HG02623 (cell line): ENCODE data around the gene ADPRHL1.
"Not testable (repeated sequence)": the region's sequence is repeated elsewhere in the genome, so short reads cannot be mapped to it uniquely, and the experiment has no call there.

ENCODE experiments used
- ATAC-seq: cut with Tn5 transposase; IDR thresholded peaks from one replicate; pipeline ENCODE4 v1.9.1; 2021; ENCODE audit warnings: moderate library complexity; ENCODE audit not compliant: unreplicated experiment

The ADPRHL1 gene

DNA sequence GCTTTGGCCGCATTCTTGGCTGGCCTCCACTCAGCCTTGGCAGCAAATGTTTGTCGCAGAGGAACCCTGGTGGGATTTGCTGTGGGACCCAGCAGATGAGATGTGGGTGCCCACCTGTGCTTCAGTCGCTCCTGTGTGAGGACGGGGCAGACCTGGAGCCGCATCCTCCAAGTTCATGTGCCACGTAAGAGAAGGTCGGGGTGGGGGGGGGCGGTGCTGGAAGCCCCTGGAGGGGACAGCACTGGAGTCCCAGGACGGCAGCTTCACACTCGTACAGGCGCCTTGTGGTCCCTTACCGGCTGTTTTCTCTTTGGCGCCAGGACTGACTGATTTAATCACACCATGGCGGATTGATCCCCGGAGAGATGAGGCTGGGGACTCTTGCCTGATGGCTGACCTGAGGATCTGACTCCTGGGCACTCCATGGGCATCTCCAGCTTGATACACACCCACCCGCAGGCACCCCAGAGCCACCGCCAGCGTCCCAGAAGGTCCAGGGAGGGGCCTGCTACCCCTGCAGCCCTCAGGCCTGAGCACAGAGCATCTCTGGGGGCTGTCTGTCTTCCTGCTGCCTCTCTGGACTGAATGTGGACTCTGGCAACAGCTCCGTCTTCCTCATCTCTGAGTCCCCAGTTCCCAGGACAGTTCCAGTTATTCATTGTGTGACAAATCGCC, 79.3 kb downstream of the ADPRHL1 start:
- ATAC-seq, result no peak

DNA sequence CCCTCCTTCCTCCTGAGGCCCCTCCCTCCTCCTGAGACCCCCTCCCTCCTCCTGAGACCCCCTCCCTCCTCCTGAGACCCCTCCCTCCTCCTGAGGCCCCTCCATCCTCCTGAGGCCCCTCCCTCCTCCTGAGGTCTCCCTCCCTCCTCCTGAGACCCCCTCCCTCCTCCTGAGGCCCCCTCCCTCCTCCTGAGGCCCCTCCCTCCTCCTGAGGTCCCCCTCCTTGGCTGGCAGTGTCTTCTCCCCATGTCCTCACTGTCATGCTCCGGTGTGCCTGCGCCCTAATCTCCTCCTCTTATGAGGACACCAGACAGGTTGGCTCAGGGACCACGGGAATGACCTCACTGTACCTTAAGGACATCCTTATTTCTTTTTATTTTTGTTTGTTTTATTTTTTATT, 81.6 kb downstream of the ADPRHL1 start:
- ATAC-seq, result not testable (repeated sequence)

DNA sequence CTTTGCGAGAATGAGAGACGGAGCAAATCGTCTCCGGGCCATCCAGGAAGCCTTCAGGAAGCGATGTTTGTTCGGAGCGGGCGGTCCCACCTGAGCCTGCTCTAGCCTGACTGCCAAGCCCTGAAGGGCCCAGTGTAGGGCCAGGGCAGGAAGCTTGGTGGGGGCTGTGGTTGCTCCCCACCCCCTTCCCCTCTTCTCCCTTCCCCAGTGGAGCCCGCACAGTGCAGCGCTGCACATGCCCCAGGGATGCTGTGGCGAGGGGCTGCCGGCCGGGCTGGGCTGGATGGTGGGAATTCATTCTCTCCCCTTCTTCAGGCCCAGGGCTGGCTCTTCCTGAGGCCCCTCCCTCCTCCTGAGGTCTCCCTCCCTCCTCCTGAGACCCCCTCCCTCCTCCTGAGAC, 82.2 kb downstream of the ADPRHL1 start:
- no peak for ATAC-seq

DNA sequence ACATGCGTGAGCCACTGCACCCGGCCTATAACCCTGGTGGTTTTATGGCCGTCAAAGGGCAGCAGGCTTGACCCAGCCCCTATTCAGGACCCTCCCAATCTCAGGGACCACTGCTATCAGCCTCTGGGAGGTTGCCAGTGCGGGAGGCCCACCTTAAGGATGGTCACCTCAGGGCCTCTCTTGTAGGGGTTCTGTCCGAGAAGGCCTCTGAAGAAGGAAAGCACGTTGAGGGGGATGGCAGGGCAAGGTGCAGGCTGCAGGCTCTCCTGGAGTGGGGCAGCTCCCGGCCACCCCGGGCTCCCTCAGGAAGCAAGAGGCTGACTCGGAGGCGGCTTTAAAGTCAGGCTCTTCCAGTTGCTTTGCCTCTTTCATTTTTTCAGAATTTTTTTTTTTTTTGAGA, 83.4 kb downstream of the ADPRHL1 start:
- ATAC-seq, result no peak

DNA sequence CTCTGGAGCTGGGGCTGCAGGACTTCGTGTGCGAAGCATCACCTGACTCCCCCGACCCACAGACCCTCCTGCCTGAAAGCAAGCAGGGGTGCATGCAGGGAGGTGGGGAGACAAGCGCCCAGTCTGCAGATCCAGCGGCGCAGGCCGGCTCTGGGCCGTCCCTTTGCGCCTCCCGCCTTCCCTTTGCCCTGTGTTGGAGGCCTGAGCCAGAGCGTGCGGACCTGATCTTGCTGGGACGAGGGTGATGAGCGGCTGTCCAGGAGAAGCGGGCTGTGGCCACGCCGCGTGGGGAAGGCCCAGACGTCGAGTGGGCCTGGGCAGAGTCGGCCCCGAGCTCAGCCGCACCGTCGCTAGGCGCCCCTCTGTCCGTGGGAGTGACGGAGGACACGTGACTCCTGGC, 84.1 kb downstream of the ADPRHL1 start:
- no peak for ATAC-seq

DNA sequence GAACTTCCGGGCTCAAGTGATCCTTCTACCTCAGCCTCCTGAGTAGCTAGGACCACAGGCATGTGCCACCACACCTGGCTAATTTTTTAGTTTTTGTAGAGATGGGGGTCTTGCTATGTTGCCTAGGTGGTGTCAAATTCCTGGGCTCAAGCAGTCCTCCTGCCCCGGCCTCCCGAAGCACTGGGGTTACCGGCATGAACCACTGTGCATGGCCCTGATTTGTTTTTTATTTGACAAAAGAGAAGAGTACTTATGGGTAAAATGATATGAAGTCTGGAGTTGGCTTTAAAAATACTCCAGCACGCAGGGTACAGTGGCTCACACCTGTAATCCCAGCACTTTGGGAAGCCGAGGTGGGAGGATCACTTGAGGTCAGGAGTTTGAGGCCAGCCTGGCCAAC, 84.9 kb downstream of the ADPRHL1 start:
- not testable (repeated sequence) for ATAC-seq

DNA sequence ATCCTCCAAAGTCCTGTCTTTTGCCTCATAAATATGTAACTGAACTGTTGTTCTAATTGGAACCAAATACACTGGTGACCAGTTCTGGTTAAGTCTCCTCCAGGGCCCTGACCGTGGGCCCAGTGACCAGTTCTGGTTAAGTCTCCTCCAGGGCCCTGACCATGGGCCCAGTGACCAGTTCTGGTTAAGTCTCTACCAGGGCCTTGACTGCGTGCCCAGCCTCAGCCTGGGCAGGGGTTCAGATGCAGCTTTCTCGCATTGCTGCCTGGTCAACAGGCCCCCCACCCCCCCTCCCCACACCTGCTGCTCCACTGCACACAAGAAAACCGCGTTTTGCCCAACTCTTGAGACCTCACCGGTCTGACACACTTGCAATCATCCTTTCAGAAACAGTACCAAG, 85.5 kb downstream of the ADPRHL1 start:
- ATAC-seq, result no peak

DNA sequence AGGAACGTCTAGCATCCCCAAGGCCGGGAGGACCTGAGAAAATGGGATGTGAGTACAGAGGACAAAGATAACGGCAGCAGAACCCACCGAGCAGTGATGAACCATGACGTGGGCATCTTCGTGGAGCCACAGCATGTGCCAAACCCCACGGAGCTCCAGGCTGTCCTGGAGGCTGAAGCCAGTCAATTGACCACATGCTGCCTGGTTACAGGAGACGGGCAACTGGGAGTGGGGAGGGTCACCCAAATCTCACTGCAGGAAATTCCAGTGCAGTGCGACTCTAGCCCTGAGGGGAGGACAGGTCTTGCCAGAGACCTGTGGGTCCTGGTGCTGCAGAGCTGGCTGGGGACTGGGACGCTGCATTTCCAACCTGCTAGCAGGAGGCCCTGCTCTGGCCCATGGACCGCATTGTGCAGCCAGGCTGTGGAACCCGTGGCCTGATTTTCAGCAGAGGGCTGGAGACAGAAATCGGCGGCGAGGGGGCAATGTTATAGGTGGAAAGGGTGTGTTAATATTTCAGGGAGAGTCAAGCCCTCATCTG, 86.2 kb downstream of the ADPRHL1 start:
- no peak for ATAC-seq

DNA sequence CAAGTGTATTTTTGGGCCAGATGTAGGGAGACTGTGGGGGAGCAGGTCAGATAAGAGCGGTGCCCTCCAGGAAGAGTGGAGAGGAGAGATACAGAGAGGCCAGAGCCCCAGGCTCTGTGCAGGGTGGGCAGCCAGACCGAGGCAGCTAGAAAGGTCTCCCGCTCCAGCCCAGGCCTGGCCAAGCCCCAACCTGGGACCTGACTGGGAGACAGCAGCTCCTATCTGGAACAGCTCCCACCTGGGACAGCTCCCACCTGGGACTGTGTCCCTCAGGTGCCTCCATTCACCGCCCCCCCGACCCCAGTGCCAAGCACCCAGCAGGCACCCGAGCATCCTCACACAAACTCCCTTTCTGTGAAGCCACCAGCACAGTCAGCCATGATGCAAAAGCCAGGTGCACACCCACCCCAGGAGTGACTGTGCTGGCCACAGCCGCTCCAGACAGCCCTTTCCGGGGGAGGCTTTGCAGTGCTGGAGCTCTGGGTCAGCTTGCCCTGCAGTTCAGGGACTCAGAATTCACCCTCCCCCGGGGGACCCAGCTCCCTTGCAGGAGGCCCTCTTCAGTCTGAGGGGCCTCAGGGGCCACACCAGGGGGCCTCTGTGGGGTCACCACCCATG, 87.2 kb downstream of the ADPRHL1 start:
- ATAC-seq, result no peak

DNA sequence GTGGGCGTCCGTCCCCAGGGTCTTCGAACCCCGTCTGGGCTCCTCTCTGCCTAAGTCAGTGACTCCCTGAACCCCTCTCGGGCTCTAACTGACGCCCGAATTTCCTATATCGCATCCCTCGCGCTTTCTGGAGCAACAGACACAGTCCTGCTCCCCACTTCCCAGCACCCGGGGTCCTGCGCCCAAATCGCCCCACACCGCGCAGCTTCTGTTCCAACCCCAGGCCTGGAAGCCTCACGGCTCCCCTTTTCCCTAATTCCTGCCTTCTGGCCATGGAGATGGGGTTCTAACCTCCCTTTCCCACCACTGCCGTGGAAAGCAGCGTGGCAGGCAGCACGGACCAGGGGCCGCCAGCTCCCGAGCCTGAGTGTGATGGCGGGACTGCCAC, 87.7 kb downstream of the ADPRHL1 start:
- no peak for ATAC-seq

DNA sequence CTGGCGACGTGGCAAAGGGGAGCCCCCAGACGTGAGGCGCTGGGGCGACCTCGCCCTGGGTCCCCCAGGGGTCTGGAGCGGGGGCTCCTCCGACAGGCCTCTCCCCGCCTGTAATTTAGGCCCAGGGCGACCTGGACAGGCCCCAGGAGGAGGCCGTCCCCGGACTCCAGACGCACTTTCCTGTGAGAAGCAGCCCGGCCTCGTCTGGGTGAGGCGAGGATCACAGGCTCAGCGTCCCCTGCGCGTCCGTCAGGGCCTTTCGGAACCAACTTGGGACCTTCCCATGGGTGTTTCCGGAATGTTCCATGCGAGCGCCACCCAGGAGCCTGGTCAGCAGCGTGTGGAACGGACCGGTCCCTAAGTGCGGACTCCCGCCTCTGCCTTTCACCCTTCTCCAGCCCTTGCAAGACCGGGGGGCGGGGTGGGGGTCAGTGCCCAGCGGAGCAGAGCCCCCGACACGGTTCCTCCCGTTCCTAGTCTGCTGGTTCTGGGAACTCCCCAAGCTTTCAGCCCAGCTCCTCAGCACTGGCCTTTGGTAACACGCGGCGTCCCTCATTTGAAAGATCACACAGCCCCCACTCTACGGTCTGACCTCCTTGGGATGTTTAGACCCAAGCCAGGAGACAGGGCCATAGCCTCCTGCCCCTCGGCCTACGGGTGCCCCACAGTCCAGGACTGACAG, 88.2 kb downstream of the ADPRHL1 start:
- ATAC-seq, result no peak

DNA sequence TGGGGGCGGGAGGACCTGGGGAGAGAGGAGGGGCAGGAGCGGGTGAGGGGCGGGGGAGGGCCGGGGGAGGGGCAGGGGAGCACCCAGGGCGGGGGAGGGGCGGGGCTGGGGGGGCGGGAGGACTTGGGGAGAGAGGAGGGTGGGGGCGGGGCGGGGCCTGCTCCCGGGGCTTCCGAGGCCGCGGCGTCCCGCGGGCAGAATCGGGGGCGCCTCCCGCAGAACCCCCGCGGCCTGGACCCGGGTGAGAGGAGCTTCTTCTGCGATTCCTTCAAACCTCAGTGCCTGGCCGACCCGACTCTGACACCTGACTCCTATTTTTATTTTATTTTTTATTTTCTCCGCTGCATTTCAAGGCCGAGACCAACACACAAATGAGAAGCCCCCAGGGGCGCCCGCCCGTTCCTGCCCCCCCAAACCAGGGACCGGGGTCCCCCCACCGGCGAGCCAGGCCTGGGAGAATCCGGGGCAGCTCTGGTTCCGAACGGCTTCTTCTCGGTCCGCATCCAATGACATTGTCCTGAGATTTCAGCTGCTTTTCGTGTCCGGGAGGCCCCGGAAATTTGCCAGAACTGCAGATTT, 88.9 kb downstream of the ADPRHL1 start:
- no peak for ATAC-seq

DNA sequence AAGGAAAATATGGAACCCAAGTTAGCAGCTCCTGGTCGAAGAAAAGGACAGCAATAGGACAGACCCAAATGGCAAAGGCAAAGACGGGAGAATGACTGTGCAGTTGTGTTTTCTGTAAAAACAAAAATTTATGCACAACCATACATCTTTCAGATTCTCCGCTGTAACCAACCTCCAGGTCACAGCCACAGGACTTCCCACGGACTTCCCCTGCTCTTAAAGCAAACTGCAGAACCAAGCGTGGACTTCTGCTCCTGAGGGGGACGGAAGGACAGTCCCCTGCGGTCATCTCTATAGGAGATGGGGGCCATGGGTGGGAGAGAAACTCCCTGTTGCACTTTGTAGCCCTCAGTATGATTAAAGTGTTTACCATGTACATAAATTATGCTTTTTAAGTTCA, 91.9 kb downstream of the ADPRHL1 start:
- ATAC-seq, result no peak

DNA sequence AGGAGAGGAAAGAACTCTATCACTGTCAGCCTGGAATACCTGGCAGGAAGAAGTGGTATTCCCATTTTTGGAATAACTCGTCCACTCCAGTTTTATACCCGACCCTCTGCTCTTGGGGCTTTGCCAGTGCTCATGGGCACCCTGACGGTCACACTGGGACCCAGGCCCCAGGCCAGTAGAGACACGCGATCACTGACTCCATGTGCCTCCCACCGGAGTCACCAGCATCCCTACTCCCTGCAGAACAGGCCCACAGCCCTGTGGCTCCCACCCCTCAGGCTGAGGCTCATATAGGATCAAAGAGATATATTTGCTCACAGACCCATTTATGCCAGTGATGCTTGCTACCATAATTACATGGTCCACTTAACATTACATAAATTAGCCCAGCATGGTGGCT, 92.8 kb downstream of the ADPRHL1 start:
- no peak for ATAC-seq

DNA sequence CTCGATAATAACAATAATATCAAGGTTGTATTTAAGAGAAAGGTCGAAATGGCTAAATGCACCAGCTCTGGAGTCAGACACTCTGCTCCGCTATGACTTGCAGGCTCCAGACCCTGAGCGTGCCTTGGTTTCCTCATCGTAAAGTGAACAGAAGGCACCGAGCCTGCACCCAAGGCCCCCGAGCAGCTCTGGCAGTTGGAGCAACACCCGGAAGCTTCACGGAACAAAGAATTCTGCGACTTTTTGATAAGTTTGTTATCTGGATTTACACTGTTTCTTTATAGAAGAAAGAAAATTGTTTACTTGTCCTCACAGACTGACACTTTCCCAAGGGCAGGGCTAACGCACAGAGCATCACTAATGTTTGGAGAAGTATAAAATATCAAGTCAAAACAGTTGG, 93.7 kb downstream of the ADPRHL1 start:
- no peak for ATAC-seq

DNA sequence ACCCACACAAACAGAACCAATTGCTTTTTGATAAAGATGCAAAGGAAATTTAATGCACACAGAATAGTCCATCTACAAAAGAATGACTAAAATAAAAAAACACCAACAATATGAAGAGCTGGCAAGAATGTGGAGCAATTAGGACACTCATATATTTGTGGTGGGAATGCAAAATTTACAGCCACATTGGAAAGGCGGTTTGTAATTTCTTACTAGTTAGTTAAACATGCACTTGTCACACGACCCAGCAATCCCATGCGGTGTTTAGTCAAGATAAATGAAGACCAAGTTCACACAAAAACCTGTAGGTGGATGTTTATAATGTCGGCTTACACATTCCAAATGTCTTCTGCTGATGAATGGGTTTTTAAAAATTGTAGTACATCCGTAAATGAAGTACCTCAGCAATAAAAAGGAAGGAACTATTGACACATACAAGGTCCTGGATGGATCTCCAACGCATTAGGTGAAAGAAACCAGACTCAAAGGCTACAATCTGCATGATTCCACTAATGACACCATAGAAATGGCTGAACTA, 94.6 kb downstream of the ADPRHL1 start:
- no peak for ATAC-seq

DNA sequence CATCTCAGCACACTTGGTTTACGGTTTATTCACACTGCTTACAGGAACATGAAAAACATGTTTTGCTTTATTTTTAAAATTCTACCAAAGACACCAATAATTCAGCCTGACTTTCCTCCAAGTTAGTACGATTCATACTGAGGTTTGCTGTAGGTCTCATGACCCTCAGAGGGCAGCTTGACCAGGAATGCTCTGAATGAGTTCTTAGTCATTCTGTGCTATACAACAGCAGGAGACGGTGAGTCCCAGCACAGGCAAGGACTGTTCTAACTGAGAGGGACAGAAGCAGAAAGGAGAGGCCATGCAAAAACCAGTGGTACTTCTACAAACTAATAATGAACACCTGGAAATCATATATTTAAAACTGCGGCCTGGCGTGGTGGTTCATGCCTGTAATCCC, 95.8 kb downstream of the ADPRHL1 start:
- ATAC-seq, result no peak

DNA sequence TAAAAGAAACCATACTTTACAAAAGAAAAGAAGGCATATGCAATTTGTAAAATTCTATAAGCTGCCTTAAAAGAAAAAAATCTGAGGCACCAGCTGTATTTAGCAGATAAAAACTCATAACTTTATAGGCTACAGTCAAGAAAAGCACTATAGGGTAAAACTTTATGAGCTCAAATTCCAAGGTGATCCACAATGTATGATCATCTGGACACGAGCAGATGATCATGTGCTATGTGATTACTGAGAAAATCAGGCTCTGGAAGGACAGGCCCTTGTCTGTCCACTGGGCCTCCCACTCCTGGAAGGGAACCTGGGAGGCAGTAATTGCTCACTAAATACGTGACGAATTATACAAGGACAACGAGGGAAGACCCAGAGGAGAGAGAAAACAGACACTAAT, 96.7 kb downstream of the ADPRHL1 start:
- no peak for ATAC-seq

DNA sequence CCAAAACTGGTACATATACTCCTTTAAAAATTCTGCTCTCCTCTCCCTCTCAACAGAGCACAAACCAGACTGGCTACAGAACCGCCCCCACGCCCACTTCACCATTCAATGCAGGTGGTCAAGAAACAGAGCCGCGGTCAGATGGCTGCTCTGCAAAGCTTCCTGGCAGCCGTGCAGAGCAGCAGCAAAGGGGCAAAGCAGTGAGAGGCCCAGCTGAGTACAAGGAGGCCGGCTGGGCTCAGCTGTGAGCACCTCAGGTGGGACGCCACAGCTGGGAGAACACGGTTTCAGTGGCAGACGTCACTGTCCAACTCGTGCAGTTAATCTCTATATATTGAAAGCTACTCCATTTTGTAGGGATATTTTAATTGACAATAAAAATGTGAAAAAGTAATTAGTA, 97.7 kb downstream of the ADPRHL1 start:
- no peak for ATAC-seq

DNA sequence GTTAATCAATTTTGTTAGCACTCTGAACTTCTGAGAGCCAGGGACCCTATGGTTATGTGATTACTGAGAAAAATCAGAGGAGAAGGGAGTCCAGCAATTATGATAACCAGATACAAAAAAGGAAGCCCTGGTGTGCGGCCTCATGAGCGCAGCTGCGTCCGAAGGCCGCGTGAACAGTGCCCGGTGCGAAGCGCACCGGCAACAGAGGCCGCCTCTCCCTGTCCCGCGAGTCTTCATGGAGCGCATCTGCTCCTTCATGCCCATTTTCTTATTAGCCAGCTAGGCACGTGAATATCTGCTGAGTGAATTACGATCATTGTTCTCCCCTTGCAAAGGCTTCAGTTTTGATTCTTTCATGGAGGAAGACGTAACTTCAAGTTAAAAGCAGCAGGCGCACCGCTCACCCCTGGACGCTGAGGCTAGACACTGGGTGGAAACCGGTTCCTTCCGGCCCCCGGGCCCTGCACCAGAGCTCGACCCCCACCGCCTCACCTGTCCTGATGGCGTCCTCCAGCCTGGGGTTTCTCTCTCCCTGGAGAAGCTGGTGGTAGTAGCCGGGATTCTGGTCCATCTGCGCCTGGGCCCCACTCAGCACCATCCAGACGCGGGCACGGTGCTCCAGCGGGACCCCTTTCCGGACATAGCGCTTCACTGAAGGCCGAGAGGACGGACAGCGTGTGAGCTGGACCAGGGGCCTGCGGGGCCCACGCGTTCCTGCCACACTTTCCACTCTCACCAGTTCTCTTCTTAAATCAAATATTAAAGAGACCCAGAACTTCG, 98.3 kb downstream of the ADPRHL1 start:
- no peak for ATAC-seq

DNA sequence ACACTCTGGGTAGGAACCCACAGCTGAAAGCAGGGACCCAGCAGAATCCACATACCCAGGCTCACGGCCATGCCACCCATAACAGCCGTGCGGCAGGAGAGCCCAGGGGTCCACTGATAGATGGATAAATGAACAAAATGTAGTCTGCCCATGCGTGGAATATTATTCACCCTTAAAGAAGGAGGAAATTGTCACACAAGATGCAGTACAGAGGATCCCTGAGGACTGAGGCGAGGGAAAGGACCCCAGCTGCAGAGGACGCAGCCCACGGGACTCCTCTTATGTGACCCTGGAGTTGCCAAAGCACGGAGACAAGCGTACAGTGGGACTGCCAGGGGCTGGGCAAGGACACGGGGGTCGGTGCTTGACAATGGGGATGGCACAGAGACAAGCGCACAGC, 100.0 kb downstream of the ADPRHL1 start:
- no peak for ATAC-seq
